HG02852 (cell line): ENCODE results near the gene DOHH.

Source experiments
- ATAC-seq: cut with Tn5 transposase; IDR thresholded peaks from one replicate; pipeline ENCODE4 v1.9.1; 2021; ENCODE audit warnings: mild to moderate bottlenecking, moderate library complexity; ENCODE audit not compliant: unreplicated experiment

Gene DOHH

DNA sequence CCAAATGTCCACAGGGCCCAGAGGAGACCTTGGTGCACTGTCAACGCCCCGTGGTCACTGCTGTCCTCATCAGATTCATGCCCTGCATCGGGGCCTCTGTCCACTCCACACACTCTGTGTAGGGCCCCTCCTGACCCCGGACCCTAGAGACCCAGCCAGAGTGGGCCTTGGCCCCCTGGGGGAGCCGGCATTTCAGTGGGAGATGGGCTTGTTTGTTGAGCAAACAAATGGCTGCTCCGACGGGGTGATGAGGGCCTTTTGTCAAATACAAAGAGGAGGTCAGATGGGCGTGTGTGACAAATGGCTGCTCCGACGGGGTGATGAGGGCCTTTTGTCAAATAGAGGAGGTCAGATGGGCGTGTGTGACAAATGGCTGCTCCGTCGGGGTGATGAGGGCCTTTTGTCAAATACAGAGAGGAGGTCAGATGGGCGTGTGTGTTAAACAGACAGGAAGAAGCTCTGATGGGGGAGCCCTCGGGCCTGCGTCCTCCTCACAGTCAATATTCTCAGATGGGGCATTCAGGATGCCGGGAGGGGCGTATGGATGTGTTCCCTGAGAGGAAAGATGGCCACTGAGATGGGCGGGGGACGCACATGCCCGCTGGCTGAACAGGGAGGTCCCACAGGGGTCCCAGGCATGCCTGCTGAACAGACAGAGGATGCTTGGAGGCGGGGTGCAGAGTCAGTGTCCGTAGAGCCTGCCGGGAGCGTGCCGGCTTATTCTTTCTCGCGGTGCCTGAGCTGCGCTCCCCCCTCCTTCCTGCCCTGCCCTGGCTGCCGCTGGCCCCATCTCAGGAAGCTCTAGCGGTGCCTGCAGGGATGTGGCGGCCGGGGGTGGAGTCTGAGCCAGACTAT, 56.4 kb downstream of the DOHH start:
- ATAC-seq = no peak

GRCh38 chr19:3442487-3443071, 57.9 kb downstream of the DOHH start:
- no peak for ATAC-seq

DNA sequence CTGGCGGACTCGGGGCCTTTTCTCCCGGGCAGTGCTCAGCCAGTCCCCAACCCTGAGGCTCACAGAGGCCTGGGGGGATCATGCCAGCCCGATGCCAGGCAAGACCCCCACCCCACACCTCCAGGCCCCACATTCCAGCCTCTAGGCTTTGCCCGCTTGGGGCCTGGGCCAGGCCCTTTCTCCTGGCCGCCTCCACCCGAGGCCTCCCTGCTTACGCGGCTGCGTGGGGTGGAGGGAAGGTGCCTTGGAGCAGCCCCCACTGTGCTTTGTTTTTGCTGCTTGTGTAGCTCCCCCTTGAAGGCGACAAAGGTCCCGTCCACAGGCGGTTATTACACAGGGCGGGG, 58.5 kb downstream of the DOHH start:
- ATAC-seq = no peak

DNA sequence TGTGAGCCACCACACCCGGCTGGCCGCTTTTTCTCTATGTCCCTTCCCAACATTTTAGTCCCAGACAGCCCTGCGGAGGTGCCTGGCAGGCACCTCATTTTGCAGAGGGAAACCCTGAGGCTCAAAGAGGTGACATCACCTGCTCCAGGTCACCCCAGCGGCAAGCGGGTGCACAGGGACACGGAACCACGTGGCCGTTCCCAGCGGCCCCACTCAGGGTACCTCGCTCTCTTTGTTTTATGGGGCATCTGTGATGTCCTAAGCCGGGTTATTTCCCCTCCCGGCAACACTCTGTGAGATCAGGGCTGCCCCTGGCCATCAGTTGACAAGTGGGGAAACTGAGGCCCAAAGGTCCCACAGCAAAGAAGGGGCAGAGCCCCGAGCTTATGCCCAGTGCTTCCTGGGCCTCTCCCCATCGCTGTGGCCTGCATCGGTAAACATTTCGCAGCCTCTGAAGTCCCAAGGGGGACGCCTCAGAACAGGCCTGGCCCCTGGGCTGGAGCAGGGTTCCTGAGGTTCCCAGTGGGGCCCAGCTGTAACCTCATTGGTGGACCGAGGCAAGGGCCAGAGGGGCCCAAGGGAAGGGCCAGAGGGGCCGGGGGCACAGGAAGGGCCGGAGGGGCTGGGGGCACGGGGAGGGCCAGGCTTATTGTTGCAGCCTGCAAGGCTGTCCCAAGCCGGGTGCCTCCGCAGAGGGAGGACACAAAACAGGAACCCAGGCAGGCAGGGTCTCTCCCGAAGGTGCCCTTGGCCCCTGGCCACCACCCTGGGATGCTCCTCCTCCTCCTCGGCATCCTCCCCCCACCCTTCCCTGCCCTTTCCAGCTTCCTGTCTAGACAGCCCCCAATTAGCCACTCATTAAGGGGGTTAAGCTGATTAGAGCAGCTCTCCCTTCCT, 59.1 kb downstream of the DOHH start:
- no peak for ATAC-seq
